Left kidney (tissue), 2 donors: ENCODE results near the gene RRP7A. TPM values are rescaled to one million over a fixed set of nuclear protein-coding genes. Genes with fewer than 3 reads are reported as not detected.
A peak's percentile ranks its signal among the peaks of the same experiment; 100 is the strongest.
"Not testable (repeated sequence)": the region's sequence is repeated elsewhere in the genome, so short reads cannot be mapped to it uniquely, and the experiment has no call there.

ENCODE experiments used
- DNase-seq: peaks from one replicate; pipeline ENCODE4 v3.0.0-alpha.2; 2013
- polyA plus RNA-seq: library from polyadenylated mRNA; unstranded; fragments of 120-200 nt; gene quantifications from one replicate; pipeline ENCODE4 v1.2.1, GENCODE V29; 2013; ENCODE audit not compliant: insufficient read length

Gene RRP7A
- polyA plus RNA-seq, 1 donor = 28.8 TPM

DNA sequence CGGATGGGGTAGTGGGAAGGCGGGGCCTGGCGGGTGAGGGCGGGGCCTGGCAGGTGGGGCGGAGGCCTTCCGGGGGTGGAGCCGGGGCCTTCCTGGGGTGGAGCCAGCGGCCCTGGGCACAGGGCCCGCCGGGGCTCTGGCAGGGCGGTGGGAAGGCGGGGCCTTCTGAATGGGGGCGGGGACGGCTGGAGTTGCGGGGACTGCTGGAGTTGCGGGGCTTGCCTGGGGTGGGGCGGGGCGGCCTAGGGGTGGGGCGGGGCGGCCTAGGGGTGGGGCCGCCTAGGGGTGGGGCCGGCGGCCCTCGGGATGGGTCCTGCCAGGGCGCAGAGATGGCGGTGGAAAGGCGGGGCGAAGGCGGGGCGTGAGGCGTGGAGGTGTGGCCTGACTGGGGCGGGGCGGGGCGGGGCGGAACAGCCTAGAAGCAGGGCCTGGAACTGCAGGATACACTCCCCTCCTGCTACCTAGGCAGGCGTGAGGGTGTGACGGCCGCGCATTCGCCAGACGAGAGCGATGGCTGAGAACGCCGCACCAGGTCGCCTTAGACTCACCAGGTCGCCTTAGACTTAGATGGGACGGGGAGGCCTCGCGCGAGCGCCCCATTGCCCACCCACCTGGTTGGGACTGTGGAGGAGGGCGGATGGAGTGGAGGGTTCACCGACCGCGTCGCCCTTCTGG is 19.3 kb downstream of the RRP7A start:
- DNase-seq = peak; percentile 64

DNA sequence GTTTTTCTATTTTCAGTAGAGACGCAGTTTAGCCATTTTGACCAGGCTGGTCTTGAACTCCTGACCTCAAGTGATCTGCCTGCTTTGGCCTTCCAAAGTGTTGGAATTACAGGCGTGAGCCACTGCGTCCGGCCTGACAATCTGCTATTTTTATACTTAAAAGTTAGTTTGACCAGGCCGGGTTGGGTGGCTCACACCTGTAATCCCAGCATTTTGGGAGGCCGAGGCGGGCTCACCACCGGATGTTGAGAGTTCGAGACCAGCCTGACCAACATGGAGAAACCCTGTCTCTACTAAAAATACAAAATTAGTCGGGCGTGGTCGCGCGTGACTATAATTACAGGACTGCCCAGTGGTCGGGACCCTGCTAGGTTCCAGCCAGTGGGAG is 19.8 kb downstream of the RRP7A start:
- not testable (repeated sequence) for DNase-seq

DNA sequence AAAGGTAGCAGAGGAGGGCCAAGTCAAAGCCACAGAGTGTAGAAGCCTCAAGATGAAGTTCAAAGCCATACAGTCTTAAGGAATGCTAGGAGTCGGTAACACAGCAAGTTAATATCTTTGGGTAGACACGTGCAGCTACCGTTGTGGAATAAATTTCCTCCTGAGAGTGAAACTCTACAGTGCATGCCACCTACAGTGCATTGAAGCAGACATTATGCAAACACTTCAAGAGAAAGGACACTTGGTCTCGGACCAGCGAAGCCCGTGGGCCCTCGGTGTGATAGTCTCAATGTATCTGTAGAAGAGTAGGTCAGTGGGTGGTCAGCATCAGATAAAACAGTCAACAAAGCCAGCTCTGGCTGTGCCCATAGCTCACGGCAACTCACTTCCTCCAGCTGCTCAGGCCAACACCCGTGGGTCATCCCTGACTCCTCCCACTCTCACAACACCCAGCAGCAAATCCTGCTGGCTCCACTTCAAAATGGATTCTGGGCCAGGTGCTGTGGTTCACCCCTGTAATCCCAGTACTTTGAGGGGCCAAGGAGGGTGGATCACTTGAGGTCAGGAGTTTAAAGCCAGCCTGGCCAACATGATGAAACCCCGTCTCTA is 24.0 kb downstream of the RRP7A start:
- not testable (repeated sequence) for DNase-seq

DNA sequence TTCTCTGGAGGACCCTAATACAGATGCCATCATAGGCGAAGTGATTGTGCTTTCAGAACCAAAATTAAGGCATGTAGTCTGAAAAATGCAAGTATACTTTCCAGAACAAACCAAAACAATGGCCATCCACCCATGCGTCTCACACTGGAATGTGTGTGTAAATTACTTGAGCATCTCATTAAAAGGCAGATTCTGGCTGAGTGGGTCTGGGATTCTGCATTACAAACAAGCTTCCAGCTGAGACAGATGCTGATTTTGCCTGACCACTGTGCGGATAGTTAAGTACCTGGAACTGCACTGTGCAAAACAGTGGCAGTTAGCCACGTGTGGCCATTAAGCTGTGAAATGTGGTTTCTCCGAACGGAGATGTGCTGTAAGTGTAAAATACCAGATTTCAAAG is 26.2 kb downstream of the RRP7A start:
- no peak for DNase-seq

DNA sequence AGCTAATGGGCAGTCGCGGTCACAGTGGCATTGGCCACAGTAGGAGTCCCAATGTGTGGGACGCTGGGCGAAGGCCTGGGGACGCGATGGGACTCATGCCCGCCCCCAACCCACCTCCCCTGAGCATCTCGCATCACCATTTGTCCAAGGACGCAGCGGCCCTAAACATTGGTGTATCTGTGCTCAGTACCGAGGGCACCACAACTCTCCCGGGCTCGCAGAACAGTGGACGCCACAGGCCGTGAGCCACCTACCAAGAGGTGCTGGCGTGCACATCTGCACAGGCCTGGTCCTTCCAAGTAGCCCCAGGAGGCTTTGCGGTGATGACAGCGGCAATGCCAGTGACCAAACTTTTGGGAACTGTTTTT is 27.3 kb downstream of the RRP7A start:
- no peak for DNase-seq

DNA sequence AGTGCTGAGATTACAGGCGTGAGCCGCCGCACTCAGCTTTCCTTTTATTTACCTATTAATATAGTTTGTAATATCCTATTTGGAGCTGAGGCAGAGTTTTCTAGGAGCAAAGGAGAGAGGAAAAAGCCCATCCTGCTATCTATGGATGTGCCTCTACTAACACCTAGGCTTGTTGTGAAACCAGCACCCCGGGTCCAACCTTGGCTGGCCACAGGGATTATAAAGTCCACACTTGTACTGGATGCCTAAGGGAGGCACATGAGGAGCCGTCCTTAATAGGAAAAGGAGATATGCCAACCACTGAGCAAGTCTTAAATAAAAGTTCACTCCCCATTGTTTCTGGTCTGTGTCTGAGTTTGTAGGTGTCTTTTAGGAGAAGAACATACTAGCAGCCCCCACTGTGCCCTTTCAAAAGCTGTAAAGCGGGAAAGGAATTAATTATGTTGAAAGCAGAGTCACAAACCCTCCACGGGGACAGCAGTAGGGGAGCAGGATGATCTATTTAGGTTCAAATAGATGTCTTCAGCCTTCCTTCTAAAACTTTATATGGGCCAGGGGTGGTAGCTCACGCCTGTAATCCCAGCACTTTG is 29.3 kb downstream of the RRP7A start:
- no peak for DNase-seq

DNA sequence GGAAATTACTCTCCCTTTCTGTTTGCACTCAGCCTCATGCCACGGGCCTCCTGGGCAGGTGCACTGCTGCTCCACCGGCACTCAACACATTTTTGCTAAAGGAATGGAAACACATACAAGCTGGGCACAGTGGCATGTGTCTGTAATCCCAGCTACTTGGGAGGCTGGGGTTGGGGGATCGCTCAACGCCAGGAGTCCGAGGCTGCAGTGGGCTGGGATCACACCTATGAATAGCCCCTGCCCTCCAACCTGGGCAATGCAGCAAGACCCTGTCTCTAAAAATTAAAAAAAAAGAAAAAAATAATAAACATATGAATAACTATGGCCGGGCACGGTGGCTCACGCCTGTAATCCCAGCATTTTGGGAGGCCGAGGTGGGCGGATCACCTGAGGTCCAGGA is 30.6 kb downstream of the RRP7A start:
- DNase-seq = no peak

DNA sequence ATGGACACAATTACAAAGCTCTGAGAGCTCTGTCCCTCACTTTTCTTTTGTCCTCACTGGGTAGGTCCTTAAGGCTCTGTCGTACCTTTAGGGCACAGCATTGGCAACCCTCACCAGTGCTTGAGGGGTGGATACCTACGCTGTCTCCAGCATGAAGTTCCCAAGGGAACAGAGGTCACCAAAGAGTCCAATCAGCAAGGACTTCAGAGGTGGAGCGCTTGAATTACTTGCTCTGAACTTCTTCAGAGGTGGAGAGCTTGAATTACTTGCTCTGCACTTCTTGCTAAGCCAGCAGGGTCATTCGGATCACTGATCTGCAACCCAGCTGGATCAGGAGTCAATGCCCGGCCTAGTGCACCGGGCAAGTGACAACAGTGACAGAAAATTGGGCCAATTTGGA is 35.1 kb downstream of the RRP7A start:
- DNase-seq = no peak

DNA sequence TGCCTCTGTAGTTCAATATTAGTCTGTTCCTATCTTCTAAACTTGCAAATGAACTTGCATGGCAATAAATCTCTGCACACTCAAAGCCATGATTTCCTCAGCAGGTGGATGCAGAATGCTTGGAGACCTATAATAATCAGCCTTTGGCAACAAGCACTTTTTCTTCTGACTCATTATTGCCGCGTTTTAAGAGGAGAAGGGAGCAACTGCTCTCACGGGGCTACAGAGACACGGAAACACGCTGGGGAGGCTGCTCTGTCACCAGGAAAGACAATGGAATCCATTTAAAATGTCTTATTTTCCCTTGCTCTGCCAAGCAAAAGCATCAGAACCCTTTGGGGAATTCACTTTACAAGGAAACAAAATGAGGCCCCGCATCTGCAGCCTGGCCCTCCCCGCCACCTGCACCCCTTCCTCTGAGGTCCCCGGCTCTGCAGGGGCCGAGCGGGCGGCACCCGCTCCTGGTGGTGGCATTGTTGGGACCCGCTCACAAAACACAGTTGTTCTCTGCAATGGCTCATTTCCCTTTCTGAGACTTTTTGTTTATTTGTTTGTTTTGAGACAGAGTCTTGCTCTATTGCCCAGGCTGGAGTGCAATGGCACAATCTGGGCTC is 35.9 kb downstream of the RRP7A start:
- DNase-seq = not testable (repeated sequence)

DNA sequence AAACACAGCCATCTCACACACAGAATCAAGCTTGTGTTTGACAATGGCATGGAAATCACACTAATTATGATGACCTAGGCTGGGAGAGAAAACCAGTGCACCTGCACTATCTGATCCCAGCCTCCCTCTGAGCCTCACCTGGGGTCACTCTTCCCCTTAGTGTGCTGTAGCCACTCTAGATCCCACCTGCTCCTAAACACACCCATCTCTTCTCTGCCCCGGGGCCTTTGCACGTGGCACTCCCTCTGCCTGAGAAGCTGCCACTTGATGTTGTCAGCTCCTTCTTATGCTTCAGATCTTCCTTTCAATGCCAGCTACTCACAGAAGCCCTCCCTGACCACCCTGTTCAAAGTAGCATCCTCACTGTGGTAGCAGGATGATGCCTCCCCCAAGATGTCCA is 44.5 kb downstream of the RRP7A start:
- no peak for DNase-seq

DNA sequence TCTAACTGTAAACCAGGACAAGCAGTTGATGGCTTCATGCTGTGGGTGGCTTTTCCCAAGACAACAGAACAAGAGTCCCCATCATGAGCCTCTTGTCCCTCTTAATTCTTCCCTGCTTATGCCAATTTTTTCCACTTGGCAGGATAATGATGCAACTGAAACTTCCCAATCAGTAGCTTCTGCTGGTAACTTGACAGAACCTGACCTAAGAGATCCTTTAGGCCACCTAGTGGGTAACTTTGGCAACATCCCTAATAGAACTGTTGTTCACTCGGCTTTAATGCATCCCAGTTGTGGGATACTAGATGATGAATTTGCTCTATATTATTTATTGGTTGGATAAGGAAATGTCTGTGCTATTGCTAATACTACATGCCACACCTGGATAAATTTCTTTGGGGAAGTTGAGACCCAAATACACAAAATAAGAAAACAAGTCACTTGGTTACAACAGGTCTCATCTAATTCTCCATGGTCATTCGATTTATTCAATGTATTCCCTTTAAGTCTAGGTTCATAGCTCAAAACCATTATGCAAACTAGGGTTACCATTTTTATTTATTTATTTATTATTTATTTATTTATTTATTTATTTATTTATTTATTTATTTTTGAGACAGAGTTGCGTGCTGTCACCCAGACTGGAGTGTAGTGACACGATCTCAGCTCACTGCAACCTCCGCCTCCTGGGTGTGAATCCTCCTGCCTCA is 46.0 kb downstream of the RRP7A start:
- DNase-seq = peak; percentile 53

DNA sequence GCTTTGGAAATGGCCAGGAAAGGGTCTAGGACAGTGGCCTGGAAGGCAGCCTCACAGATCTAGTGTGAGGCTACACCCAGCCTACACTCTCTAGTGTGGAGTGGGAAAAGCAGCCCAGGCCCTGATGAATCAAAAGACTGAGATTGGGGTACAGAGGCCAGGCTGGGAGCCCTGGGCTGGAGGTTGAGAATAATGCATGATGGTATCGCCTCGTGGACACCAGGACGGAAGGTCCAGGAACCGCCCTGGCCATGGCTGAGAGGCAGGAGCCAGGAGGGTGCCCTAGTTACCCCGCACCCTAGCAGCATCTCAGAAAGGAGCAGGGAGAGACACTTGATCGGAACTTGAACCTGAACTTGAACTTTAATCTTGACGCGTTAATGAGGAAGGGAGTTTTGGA is 46.9 kb downstream of the RRP7A start:
- DNase-seq = no peak

DNA sequence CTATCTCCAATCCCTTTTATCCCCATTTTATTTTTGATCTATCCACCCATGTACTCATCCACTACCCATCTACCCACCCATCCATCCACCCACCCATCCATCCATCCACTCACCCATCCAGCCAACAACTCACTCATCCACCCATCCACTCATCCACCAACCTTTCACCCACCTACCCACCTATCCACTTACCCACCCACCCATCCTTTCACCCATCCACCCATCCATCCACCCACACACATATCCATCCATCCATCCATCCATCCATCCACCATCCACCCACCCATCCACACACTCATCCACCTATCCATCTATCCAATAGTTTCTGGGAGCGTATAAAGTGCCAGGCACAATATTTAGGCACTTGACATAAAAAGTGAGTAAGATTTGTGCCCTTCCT is 48.2 kb downstream of the RRP7A start:
- DNase-seq = no peak

DNA sequence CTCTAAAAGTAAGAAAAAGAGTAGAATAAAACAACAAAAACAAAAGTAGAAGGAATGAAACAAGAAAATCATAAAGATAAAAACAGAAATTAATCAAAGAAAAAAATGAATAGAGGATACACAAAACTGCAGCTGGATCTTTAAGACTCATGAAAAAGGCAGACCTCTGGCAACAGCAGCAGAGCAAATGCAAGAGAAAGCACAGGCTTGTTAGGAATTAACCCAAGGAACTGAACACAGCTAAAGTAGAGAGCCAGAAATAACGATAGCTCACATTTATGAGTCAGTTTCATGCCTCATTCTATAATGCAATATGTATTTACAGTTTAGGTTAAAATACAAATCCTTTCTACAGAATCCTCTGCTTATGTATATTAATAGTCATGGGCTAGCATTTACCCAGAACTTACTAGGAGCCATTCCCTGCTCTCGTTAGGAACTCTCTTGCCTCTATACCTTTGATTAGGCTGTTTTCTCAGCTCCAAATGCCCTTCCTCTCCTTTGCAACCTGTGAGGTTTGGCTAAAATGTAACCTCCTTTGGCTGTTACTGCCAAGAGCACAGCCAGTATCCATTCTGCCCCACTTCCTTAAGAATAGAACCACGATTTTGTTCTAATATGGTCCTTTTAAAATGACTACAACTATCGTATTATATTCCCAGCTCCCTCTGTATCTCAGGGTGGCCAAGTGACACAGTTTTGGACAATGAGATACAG is 49.1 kb downstream of the RRP7A start:
- no peak for DNase-seq

DNA sequence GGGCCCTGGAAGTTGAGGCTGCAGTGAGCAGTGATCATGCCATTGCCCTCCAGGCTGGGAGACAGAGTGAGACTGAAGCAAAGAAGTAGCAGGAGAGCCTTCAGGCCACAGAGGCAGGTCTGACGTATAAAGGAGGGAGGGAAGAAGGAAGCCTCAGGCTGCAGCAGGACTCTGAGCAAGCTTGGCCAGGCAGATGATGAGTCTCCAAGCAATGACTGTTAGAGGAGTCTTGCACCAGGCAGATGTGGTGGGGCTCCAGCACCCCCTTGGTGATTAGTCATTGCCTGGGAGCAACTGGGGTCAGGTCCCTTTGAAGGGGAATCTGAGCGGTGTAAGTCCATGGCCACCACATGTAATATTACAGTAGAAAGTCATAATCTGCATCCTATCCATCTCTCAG is 50.8 kb downstream of the RRP7A start:
- no peak for DNase-seq

DNA sequence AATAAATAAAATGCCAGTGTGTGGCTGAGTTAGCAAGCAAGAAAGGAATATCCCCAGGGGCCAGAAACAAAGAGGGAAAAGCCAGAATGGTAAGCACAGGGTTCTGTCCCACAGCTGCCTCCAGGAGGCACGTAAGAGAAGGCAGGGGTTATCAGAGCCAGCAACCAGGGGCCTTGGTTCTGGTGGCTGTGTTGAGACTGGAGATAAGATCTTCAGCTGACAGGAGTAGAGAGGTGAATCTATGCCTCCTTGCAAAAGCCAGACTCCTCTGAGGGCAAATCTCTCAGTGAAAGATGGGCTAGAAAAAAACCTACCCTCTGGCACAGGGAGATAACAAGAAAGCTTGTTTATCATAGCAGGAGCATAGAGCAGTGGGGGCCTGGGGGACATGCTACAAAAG is 57.6 kb downstream of the RRP7A start:
- DNase-seq = no peak

DNA sequence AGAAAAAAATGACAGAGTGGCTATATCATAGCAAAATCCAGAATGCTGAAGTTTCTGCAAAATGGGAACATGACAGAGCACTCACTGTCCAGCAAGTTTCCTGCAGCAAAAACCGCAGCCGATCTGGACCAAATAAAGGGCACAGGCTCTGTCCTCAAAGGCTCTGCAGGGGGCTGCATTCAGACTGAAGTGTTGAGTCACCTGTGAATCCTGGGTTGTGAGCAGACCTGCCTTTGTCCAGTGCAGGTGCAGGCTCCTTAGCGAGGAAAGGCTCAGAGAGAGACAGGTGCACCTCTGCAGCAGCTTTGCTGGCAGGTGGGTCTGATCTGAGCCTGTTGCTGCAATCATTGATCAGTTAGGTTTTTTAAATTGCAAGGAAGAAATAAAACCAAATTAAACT is 58.1 kb downstream of the RRP7A start:
- no peak for DNase-seq

Other genes starting within 250 kb of the RRP7A start
- gene TCF20, start 249.1 kb downstream of the RRP7A start, polyA plus RNA-seq = 29.7 TPM
- 0.81 TPM for gene NFAM1, start 87.4 kb downstream of the RRP7A start, polyA plus RNA-seq
- 8.2 TPM for gene SERHL2, start 34.2 kb upstream of the RRP7A start, polyA plus RNA-seq
- gene POLDIP3, start 95.1 kb upstream of the RRP7A start, polyA plus RNA-seq = 117 TPM
- gene ATP5MGL, start 120.8 kb upstream of the RRP7A start, polyA plus RNA-seq = not detected
- gene CYB5R3, start 129.6 kb upstream of the RRP7A start, polyA plus RNA-seq = 126 TPM
- gene A4GALT, start 201.1 kb upstream of the RRP7A start, polyA plus RNA-seq = 16.8 TPM